ENCODE measurements around the gene MSMO1.

MSMO1 gene

GRCh38 chr4:165384186-165384585 is 56.7 kb downstream of the MSMO1 start:
- H3K4me3 ChIP-seq (ENCODE audit: control insufficient read depth, low read depth, low read length) = no peak overlapping the region
- TF ChIP-seq CTCF (IDR thresholded peaks at IDR 0.05; ENCODE audit: control insufficient read depth, insufficient read depth, low read depth, low read length, missing control alignments) = no peak
- DNase-seq (ENCODE audit: low read depth) = no peak

GRCh38 chr4:165384598-165384997 is 57.1 kb downstream of the MSMO1 start:
- no peak overlapping the region for H3K4me3 ChIP-seq (ENCODE audit: control insufficient read depth, low read depth, low read length)
- no peak for DNase-seq (ENCODE audit: low read depth)
- TF ChIP-seq CTCF (IDR thresholded peaks at IDR 0.05; ENCODE audit: control insufficient read depth, insufficient read depth, low read depth, low read length, missing control alignments) = no peak

- no peak for TF ChIP-seq CTCF (IDR thresholded peaks at IDR 0.05; ENCODE audit: control insufficient read depth, insufficient read depth, low read depth, low read length, missing control alignments)
- no peak for DNase-seq (ENCODE audit: low read depth)
These were observed 57.7 kb downstream of the MSMO1 start for GRCh38 chr4:165385126-165385525.

GRCh38 chr4:165386328-165386727 is 58.9 kb downstream of the MSMO1 start:
- no peak overlapping the region for H3K4me3 ChIP-seq (ENCODE audit: control insufficient read depth, low read depth, low read length)
- no peak for TF ChIP-seq CTCF (IDR thresholded peaks at IDR 0.05; ENCODE audit: control insufficient read depth, insufficient read depth, low read depth, low read length, missing control alignments)
- no peak for DNase-seq (ENCODE audit: low read depth)

More at GRCh38 chr4:165385126-165385525, 57.7 kb downstream of the MSMO1 start:
- H3K4me3 ChIP-seq (ENCODE audit: control insufficient read depth, low read depth, low read length) = no peak overlapping the region

- no peak for DNase-seq (ENCODE audit: low read depth)
- TF ChIP-seq CTCF (IDR thresholded peaks at IDR 0.05; ENCODE audit: control insufficient read depth, insufficient read depth, low read depth, low read length, missing control alignments) = no peak
- H3K4me3 ChIP-seq (ENCODE audit: control insufficient read depth, low read depth, low read length) = no peak overlapping the region
These were observed 61.3 kb downstream of the MSMO1 start for GRCh38 chr4:165388756-165389155.
